ENCODE measurements around the gene SLC37A1. TPM values are rescaled to one million over a fixed set of nuclear protein-coding genes. Genes with fewer than 3 reads are reported as not detected.

SLC37A1 gene
- total and polyA plus RNA-seq, 2 of the 13 experiments (the other 11 are each of a cell fraction or from before 2014, with no cell fraction given): 0.22 to 0.40 TPM

DNA sequence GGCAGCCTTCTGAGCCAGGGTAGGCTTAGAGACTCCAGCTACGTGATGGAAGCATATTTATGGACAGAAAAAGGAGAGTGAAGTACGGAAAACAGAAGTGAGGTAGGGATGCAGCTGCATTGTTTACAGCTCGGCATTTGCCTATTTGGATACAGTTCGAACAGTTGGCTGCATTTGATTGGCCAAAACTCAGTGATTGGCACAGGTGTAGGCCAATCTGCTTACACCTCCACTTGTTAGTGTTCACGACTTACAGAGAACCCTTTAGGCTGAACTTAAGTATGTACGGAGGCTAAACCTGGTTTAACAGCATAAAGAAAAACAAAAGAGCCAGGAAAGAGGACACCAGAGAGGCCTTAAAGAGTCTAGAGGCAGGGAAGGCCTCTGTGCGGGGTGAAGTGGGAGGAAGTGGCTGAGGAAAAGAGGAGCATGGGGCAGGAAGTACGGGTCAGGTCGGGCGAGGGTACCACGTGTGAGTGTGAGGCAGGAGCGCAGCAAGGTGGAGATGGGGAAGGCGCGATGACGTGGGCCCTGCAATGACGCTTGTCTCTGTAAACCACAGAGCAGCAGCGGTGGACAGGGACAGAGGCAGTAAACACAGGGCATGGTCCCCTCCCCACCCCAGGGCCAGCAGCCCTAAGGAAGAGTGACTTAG lies 49.7 kb upstream of the SLC37A1 start (continued):
- TF ChIP-seq, protein P1, sequence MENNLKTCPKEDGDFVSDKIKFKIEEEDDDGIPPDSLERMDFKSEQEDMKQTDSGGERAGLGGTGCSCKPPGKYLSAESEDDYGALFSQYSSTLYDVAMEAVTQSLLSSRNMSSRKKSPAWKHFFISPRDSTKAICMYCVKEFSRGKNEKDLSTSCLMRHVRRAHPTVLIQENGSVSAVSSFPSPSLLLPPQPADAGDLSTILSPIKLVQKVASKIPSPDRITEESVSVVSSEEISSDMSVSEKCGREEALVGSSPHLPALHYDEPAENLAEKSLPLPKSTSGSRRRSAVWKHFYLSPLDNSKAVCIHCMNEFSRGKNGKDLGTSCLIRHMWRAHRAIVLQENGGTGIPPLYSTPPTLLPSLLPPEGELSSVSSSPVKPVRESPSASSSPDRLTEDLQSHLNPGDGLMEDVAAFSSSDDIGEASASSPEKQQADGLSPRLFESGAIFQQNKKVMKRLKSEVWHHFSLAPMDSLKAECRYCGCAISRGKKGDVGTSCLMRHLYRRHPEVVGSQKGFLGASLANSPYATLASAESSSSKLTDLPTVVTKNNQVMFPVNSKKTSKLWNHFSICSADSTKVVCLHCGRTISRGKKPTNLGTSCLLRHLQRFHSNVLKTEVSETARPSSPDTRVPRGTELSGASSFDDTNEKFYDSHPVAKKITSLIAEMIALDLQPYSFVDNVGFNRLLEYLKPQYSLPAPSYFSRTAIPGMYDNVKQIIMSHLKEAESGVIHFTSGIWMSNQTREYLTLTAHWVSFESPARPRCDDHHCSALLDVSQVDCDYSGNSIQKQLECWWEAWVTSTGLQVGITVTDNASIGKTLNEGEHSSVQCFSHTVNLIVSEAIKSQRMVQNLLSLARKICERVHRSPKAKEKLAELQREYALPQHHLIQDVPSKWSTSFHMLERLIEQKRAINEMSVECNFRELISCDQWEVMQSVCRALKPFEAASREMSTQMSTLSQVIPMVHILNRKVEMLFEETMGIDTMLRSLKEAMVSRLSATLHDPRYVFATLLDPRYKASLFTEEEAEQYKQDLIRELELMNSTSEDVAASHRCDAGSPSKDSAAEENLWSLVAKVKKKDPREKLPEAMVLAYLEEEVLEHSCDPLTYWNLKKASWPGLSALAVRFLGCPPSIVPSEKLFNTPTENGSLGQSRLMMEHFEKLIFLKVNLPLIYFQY (CRISPR knock-in tag; IDR thresholded peaks at IDR 0.05; ENCODE audit: borderline replicate concordance): no peak
- TF ChIP-seq, protein P2, sequence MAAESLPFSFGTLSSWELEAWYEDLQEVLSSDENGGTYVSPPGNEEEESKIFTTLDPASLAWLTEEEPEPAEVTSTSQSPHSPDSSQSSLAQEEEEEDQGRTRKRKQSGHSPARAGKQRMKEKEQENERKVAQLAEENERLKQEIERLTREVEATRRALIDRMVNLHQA (CRISPR knock-in tag; IDR thresholded peaks at IDR 0.05): no peak
- TF ChIP-seq ZNF749 (CRISPR knock-in tag; IDR thresholded peaks at IDR 0.05; ENCODE audit: borderline replicate concordance): no peak
- no peak for TF ChIP-seq ZSCAN20 (CRISPR knock-in tag; IDR thresholded peaks at IDR 0.05; ENCODE audit: borderline replicate concordance)
- no peak for TF ChIP-seq BCL3 (CRISPR knock-in tag; IDR thresholded peaks at IDR 0.05)
- no peak for TF ChIP-seq CENPT (CRISPR knock-in tag; IDR thresholded peaks at IDR 0.05; ENCODE audit: low read depth)
- TF ChIP-seq NR3C1 (CRISPR knock-in tag; IDR thresholded peaks at IDR 0.05): no peak
- TF ChIP-seq PREB (CRISPR knock-in tag; IDR thresholded peaks at IDR 0.05): no peak
- no peak for TF ChIP-seq SALL2 (CRISPR knock-in tag; IDR thresholded peaks at IDR 0.05)
- TF ChIP-seq ZFP37 (CRISPR knock-in tag; IDR thresholded peaks at IDR 0.05; ENCODE audit: borderline replicate concordance): no peak
- TF ChIP-seq CREB1 (IDR thresholded peaks at IDR 0.05): 0 out of 2 replicates have a peak, but pooled peaks have one; percentile 22
- no peak for TF ChIP-seq CREB1 (CRISPR knock-in tag; IDR thresholded peaks at IDR 0.05)
- TF ChIP-seq NFYC (CRISPR knock-in tag; IDR thresholded peaks at IDR 0.05): peak; percentile 82
- TF ChIP-seq ZNF354B (CRISPR knock-in tag; IDR thresholded peaks at IDR 0.05): no peak
- no peak for TF ChIP-seq MAX (IDR thresholded peaks at IDR 0.05)

Data from HepG2 (cell line).